ENCODE data around the gene ACOT7. TPM values are rescaled to one million over a fixed set of nuclear protein-coding genes. Genes with fewer than 3 reads are reported as not detected.

ACOT7 gene
- total and polyA plus RNA-seq, 5 donors = 5.9 to 9.5 (median 7.5) TPM

GRCh38 chr1:6338695-6339094 is 54.9 kb downstream of the ACOT7 start:
- intact Hi-C loops (cut with DNase I) = loop anchor here in 1 of 4 donors (10.0 kb wide), 1 partner anchor 294 kb away; the partner anchor contains the start of gene KCNAB2
- DNase-seq (peak in 1 of 3 donors; percentile 14), ATAC-seq (no peak)
- Histone ChIP-seq H3K9me3 (ENCODE audit: control insufficient read depth, low read length) (no peaks in the 10 kb centered on the region), H3K4me3 (ENCODE audit: low read length) (no peak overlapping the region), H3K27ac (ENCODE audit: low read length) (no peak overlapping the region), H3K4me1 (ENCODE audit: control insufficient read depth, insufficient read depth, low read length) (no peaks in the 10 kb centered on the region), H3K27me3 (ENCODE audit: control insufficient read depth, insufficient read depth) (no peaks in the 10 kb centered on the region)
- 83% methylated on average over 7 of the region's 7 CpGs for WGBS

GRCh38 chr1:6336776-6337622 is 56.6 kb downstream of the ACOT7 start:
- no peaks in the 10 kb centered on the region for H3K9me3 ChIP-seq (ENCODE audit: control insufficient read depth, low read length)
- intact Hi-C loops (cut with DNase I) = loop anchor here in 1 of 4 donors (10.0 kb wide), 1 partner anchor 292 kb away; the partner anchor contains the start of gene KCNAB2
- DNase-seq (peak in 1 of 3 donors; percentile 35), ATAC-seq (peak in 1 of 2 donors; percentile 24)
- no peak overlapping the region for H3K27ac ChIP-seq (ENCODE audit: low read length)
- H3K4me3 ChIP-seq (ENCODE audit: low read length) = no peak overlapping the region
- no peaks in the 10 kb centered on the region for H3K27me3 ChIP-seq (ENCODE audit: control insufficient read depth, insufficient read depth)
- WGBS = 89% methylated on average over 22 of the region's 22 CpGs
- H3K4me1 ChIP-seq (ENCODE audit: control insufficient read depth, insufficient read depth, low read length) = no peaks in the 10 kb centered on the region

- Histone ChIP-seq H3K4me1 (ENCODE audit: control insufficient read depth, insufficient read depth, low read length) (peaks cover 1% of the 10 kb centered on the region), H3K27ac (ENCODE audit: low read length) (no peak overlapping the region), H3K9me3 (ENCODE audit: control insufficient read depth, low read length) (no peaks in the 10 kb centered on the region), H3K4me3 (ENCODE audit: low read length) (no peak overlapping the region), H3K27me3 (ENCODE audit: control insufficient read depth, insufficient read depth) (no peaks in the 10 kb centered on the region)
- peak in 2 of 3 donors; percentile 12 to 29 for DNase-seq
- intact Hi-C loops (cut with DNase I) = loop anchor here in 1 of 4 donors (10.0 kb wide), 1 partner anchor 290 kb away; the partner anchor contains the start of gene KCNAB2
- WGBS = 84% methylated on average over 14 of the region's 14 CpGs
- no peak for ATAC-seq
Observed at GRCh38 chr1:6334261-6334993, 59.1 kb downstream of the ACOT7 start.

GRCh38 chr1:6332821-6333220 is 60.7 kb downstream of the ACOT7 start:
- Histone ChIP-seq H3K9me3 (ENCODE audit: control insufficient read depth, low read length) (no peaks in the 10 kb centered on the region), H3K27me3 (ENCODE audit: control insufficient read depth, insufficient read depth) (no peaks in the 10 kb centered on the region)
- DNase-seq = peak in 2 of 3 donors; percentile 7 to 9

GRCh38 chr1:6331543-6332273 is 61.9 kb downstream of the ACOT7 start:
- WGBS = 71% methylated on average over 18 of the region's 18 CpGs

More at GRCh38 chr1:6332821-6333220, 60.7 kb downstream of the ACOT7 start:
- no peak overlapping the region for H3K27ac ChIP-seq (ENCODE audit: low read length)
- H3K4me3 ChIP-seq (ENCODE audit: low read length) = no peak overlapping the region
- H3K4me1 ChIP-seq (ENCODE audit: control insufficient read depth, insufficient read depth, low read length) = peaks cover 2% of the 10 kb centered on the region
- intact Hi-C loops (cut with DNase I) = loop anchor here in 1 of 4 donors (10.0 kb wide), 1 partner anchor 288 kb away; the partner anchor contains the start of gene KCNAB2
- 94% methylated on average over 10 of the region's 10 CpGs for WGBS
- no peak for ATAC-seq

GRCh38 chr1:6330410-6330911 is 63.1 kb downstream of the ACOT7 start:
- intact Hi-C loops (cut with DNase I) = loop anchor here in 1 of 4 donors (10.0 kb wide), 1 partner anchor 286 kb away; the partner anchor contains the start of gene KCNAB2

More at GRCh38 chr1:6331543-6332273, 61.9 kb downstream of the ACOT7 start:
- Histone ChIP-seq H3K27me3 (ENCODE audit: control insufficient read depth, insufficient read depth) (no peaks in the 10 kb centered on the region), H3K4me1 (ENCODE audit: control insufficient read depth, insufficient read depth, low read length) (peaks cover 2% of the 10 kb centered on the region), H3K4me3 (ENCODE audit: low read length) (no peak overlapping the region), H3K27ac (ENCODE audit: low read length) (no peak overlapping the region), H3K9me3 (ENCODE audit: control insufficient read depth, low read length) (no peaks in the 10 kb centered on the region)
- DNase-seq = peak in 1 of 3 donors; percentile 62
- intact Hi-C loops (cut with DNase I) = loop anchor here in 1 of 4 donors (10.0 kb wide), 1 partner anchor 287 kb away; the partner anchor contains the start of gene KCNAB2
- ATAC-seq = no peak

GRCh38 chr1:6329851-6330250 is 63.7 kb downstream of the ACOT7 start:
- intact Hi-C loops (cut with DNase I) = loop anchor here in 1 of 4 donors (5.0 to 10.0 kb wide), 2 partner anchors 63 to 285 kb away; partner anchors contain the start of gene KCNAB2
- 46% methylated on average over 13 of the region's 13 CpGs for WGBS
- Histone ChIP-seq H3K27ac (ENCODE audit: low read length) (no peak overlapping the region), H3K9me3 (ENCODE audit: control insufficient read depth, low read length) (no peaks in the 10 kb centered on the region), H3K4me3 (ENCODE audit: low read length) (no peak overlapping the region), H3K27me3 (ENCODE audit: control insufficient read depth, insufficient read depth) (no peaks in the 10 kb centered on the region), H3K4me1 (ENCODE audit: control insufficient read depth, insufficient read depth, low read length) (peaks cover 2% of the 10 kb centered on the region)
- no peak for ATAC-seq
- DNase-seq = peak in 1 of 3 donors; percentile 59

More at GRCh38 chr1:6330410-6330911, 63.1 kb downstream of the ACOT7 start:
- peak in 1 of 3 donors; percentile 39 for DNase-seq
- WGBS = 65% methylated on average over 16 of the region's 16 CpGs
- Histone ChIP-seq H3K27ac (ENCODE audit: low read length) (no peak overlapping the region), H3K9me3 (ENCODE audit: control insufficient read depth, low read length) (no peaks in the 10 kb centered on the region), H3K4me1 (ENCODE audit: control insufficient read depth, insufficient read depth, low read length) (peaks cover 2% of the 10 kb centered on the region), H3K4me3 (ENCODE audit: low read length) (no peak overlapping the region), H3K27me3 (ENCODE audit: control insufficient read depth, insufficient read depth) (no peaks in the 10 kb centered on the region)
- peak in 1 of 2 donors; percentile 10 for ATAC-seq

- WGBS = 60% methylated on average over 7 of the region's 7 CpGs
- no peaks in the 10 kb centered on the region for H3K27me3 ChIP-seq (ENCODE audit: control insufficient read depth, insufficient read depth)
- ATAC-seq = no peak
- H3K27ac ChIP-seq (ENCODE audit: low read length) = no peak overlapping the region
- H3K9me3 ChIP-seq (ENCODE audit: control insufficient read depth, low read length) = no peaks in the 10 kb centered on the region
- no peak overlapping the region for H3K4me3 ChIP-seq (ENCODE audit: low read length)
- peaks cover 2% of the 10 kb centered on the region for H3K4me1 ChIP-seq (ENCODE audit: control insufficient read depth, insufficient read depth, low read length)
- DNase-seq = peak in 1 of 3 donors; percentile 64
- intact Hi-C loops (cut with DNase I) = loop anchor here in 1 of 4 donors (5.0 kb wide), 1 partner anchor 62 kb away; no protein-coding TSS in a partner anchor
Observed at GRCh38 chr1:6329396-6329795, 64.2 kb downstream of the ACOT7 start.

- intact Hi-C loops (cut with DNase I) = loop anchor here in 1 of 4 donors (5.0 kb wide), 1 partner anchor 61 kb away; no protein-coding TSS in a partner anchor
- ATAC-seq (no peak), DNase-seq (no peak)
- WGBS = 85% methylated on average over 12 of the region's 12 CpGs
- Histone ChIP-seq H3K27me3 (ENCODE audit: control insufficient read depth, insufficient read depth) (no peaks in the 10 kb centered on the region), H3K4me3 (ENCODE audit: low read length) (no peak overlapping the region), H3K4me1 (ENCODE audit: control insufficient read depth, insufficient read depth, low read length) (peaks cover 2% of the 10 kb centered on the region), H3K9me3 (ENCODE audit: control insufficient read depth, low read length) (no peaks in the 10 kb centered on the region), H3K27ac (ENCODE audit: low read length) (no peak overlapping the region)
Observed at GRCh38 chr1:6328696-6329095, 64.9 kb downstream of the ACOT7 start.

- no peak overlapping the region for H3K4me3 ChIP-seq (ENCODE audit: low read length)
- 94% methylated on average over 5 of the region's 5 CpGs for WGBS
- peak in 1 of 3 donors; percentile 1 for DNase-seq
- intact Hi-C loops (cut with DNase I) = loop anchor here in 1 of 4 donors (5.0 kb wide), 1 partner anchor 61 kb away; no protein-coding TSS in a partner anchor
- H3K27me3 ChIP-seq (ENCODE audit: control insufficient read depth, insufficient read depth) = no peaks in the 10 kb centered on the region
- H3K4me1 ChIP-seq (ENCODE audit: control insufficient read depth, insufficient read depth, low read length) = peaks cover 2% of the 10 kb centered on the region
- H3K27ac ChIP-seq (ENCODE audit: low read length) = no peak overlapping the region
- no peak for ATAC-seq
- H3K9me3 ChIP-seq (ENCODE audit: control insufficient read depth, low read length) = no peaks in the 10 kb centered on the region
Observed at GRCh38 chr1:6328091-6328490, 65.5 kb downstream of the ACOT7 start.

All from right cardiac atrium (tissue), 5 donors.